Thoracic aorta (tissue), 2 donors: Measurements from ENCODE around the gene C18orf32. TPM values are rescaled to one million over a fixed set of nuclear protein-coding genes. Genes with fewer than 3 reads are reported as not detected.
"Not testable (repeated sequence)": the region's sequence is repeated elsewhere in the genome, so short reads cannot be mapped to it uniquely, and the experiment has no call there.

Source experiments
- ATAC-seq: fragments of 150-250 bp; one replicate; pipeline ENCODE4 v1.8.0; 2017; ENCODE audit warnings: low read depth; ENCODE audit not compliant: insufficient number of reproducible peaks, low FRiP score
- DNase-seq: peaks from one replicate; pipeline ENCODE4 v3.0.0-alpha.2; 2020; ENCODE audit warnings: low spot score
- H3K27ac ChIP-seq, 2 donors: fragments of 200-600 bp; sonication (generic); 1 replicate in 1 of 2; 2 replicates in 1 of 2; pipeline ENCODE4 v1.5.1; 2016; ENCODE audit warnings: mild to moderate bottlenecking in 2 of 2, moderate library complexity in 2 of 2
- H3K27me3 ChIP-seq: fragments of 200-600 bp; sonication (generic); replicated peaks from 2 replicates; pipeline ENCODE4 v1.6.0; 2016; ENCODE audit warnings: mild to moderate bottlenecking; ENCODE audit not compliant: insufficient read depth
- H3K36me3 ChIP-seq: fragments of 200-600 bp; sonication (generic); one replicate; pipeline ENCODE4 v1.5.1; 2016
- H3K4me1 ChIP-seq, 2 donors: fragments of 200-600 bp; sonication (generic); 1 replicate in 1 of 2; 2 replicates in 1 of 2; pipeline versions ENCODE4 v1.5.1 to v1.6.0; 2016; ENCODE audit warnings: low read depth in 2 of 2, mild to moderate bottlenecking in 1 of 2; ENCODE audit not compliant: control insufficient read depth in 1 of 2
- H3K4me3 ChIP-seq: fragments of 200-600 bp; sonication (generic); 2 replicates; pipeline ENCODE4 v1.5.1; 2016; ENCODE audit warnings: mild to moderate bottlenecking
- H3K9me3 ChIP-seq: fragments of 200-600 bp; sonication (generic); 2 replicates; pipeline ENCODE4 v1.5.1; 2016
- CTCF ChIP-seq: fragments of 200-600 bp; sonication (generic); IDR thresholded peaks from one replicate; pipeline ENCODE4 v1.5.1; 2019; ENCODE audit warnings: antibody characterized with exemption
- total RNA-seq, 2 donors: library from RNA; depleted of rRNA; stranded (reverse); fragments of >200 nt; gene quantifications; one replicate each; pipeline versions ENCODE4 v1.1.0 to v1.2.3, GENCODE V29; 2016

C18orf32 gene
- total RNA-seq, 2 donors from 2014 or later = 31.5 to 39.4 TPM

- no peaks in the 10 kb centered on the region for H3K27me3 ChIP-seq
- no peak overlapping the region for H3K27ac ChIP-seq
- TF ChIP-seq CTCF = no peak
- no peaks in the 10 kb centered on the region for H3K36me3 ChIP-seq
- no peaks in the 10 kb centered on the region for H3K4me1 ChIP-seq
- no peaks in the 10 kb centered on the region for H3K9me3 ChIP-seq
- DNase-seq (no peak), ATAC-seq (no peak)
- H3K4me3 ChIP-seq = no peak overlapping the region
Measured at GRCh38 chr18:49525981-49526380, 38.9 kb upstream of the C18orf32 start.

- no peaks in the 10 kb centered on the region for H3K9me3 ChIP-seq
- ATAC-seq = no peak
- DNase-seq = no peak
- TF ChIP-seq CTCF = no peak
- H3K4me1 ChIP-seq = no peaks in the 10 kb centered on the region
- H3K27me3 ChIP-seq = no peaks in the 10 kb centered on the region
- H3K36me3 ChIP-seq = no peaks in the 10 kb centered on the region
- H3K4me3 ChIP-seq = no peak overlapping the region
- no peak overlapping the region for H3K27ac ChIP-seq
Measured at GRCh38 chr18:49524951-49525350, 37.9 kb upstream of the C18orf32 start.

- H3K4me1 ChIP-seq = no peaks in the 10 kb centered on the region
- no peaks in the 10 kb centered on the region for H3K27me3 ChIP-seq
- TF ChIP-seq CTCF = no peak
Measured at GRCh38 chr18:49524349-49524748, 37.3 kb upstream of the C18orf32 start.

GRCh38 chr18:49523580-49524093 is 36.6 kb upstream of the C18orf32 start:
- H3K4me3 ChIP-seq, H3K9me3 ChIP-seq, H3K27me3 ChIP-seq, H3K4me1 ChIP-seq, ATAC-seq, H3K36me3 ChIP-seq, H3K27ac ChIP-seq, DNase-seq: not testable (repeated sequence)

More at GRCh38 chr18:49524349-49524748, 37.3 kb upstream of the C18orf32 start:
- Histone ChIP-seq H3K27ac (no peak overlapping the region), H3K9me3 (no peaks in the 10 kb centered on the region), H3K36me3 (no peaks in the 10 kb centered on the region), H3K4me3 (no peak overlapping the region)
- DNase-seq (no peak), ATAC-seq (no peak)

- Histone ChIP-seq H3K4me1 (no peaks in the 10 kb centered on the region), H3K4me3 (no peak overlapping the region), H3K9me3 (no peaks in the 10 kb centered on the region), H3K27ac (no peak overlapping the region), H3K36me3 (no peaks in the 10 kb centered on the region), H3K27me3 (no peaks in the 10 kb centered on the region)
- ATAC-seq (no peak), DNase-seq (no peak)
- TF ChIP-seq CTCF = no peak
Measured at GRCh38 chr18:49521216-49521835, 34.3 kb upstream of the C18orf32 start.

GRCh38 chr18:49520661-49521145 is 33.7 kb upstream of the C18orf32 start:
- no peak for TF ChIP-seq CTCF
- DNase-seq (no peak), ATAC-seq (no peak)
- no peaks in the 10 kb centered on the region for H3K4me1 ChIP-seq
- H3K27me3 ChIP-seq = no peaks in the 10 kb centered on the region
- no peak overlapping the region for H3K4me3 ChIP-seq
- H3K9me3 ChIP-seq = no peaks in the 10 kb centered on the region
- no peak overlapping the region for H3K27ac ChIP-seq
- H3K36me3 ChIP-seq = no peaks in the 10 kb centered on the region
